GM23338 (cell line): ENCODE data around the gene SGCG. TPM values are rescaled to one million over a fixed set of nuclear protein-coding genes. Genes with fewer than 3 reads are reported as not detected.

Source experiments
- ATAC-seq: fragments of 200-7000 bp; cut with Tn5 transposase; 3 replicates; pipeline ENCODE4 v1.9.1; 2020
- DNase-seq: peaks from one replicate; pipeline ENCODE4 v3.0.0-alpha.2; 2015; ENCODE audit warnings: low spot score
- H2AFZ ChIP-seq: fragments of 200-600 bp; sonication (generic); 2 replicates; pipeline ENCODE4 v1.8.0; 2016; ENCODE audit warnings: antibody characterized with exemption, mild to moderate bottlenecking, moderate library complexity
- H3F3A ChIP-seq: fragments of 200-600 bp; sonication (generic); replicated peaks from 2 replicates; pipeline ENCODE4 v1.8.0; 2017; ENCODE audit warnings: antibody characterized with exemption, mixed run types, low read depth
- H3K27ac ChIP-seq: fragments of 200-600 bp; sonication (generic); 2 replicates; pipeline ENCODE4 v1.6.1; 2016; ENCODE audit warnings: low read depth
- H3K27me3 ChIP-seq: fragments of 200-600 bp; sonication (generic); 2 replicates; pipeline ENCODE4 v1.8.0; 2016; ENCODE audit warnings: mild to moderate bottlenecking, mixed run types, moderate library complexity; ENCODE audit not compliant: insufficient read depth
- H3K36me3 ChIP-seq: fragments of 200-600 bp; sonication (generic); 2 replicates; pipeline ENCODE4 v1.8.0; 2016; ENCODE audit warnings: mild to moderate bottlenecking; ENCODE audit not compliant: insufficient read depth
- H3K4me1 ChIP-seq: fragments of 200-600 bp; sonication (generic); 2 replicates; pipeline ENCODE4 v1.8.0; 2016; ENCODE audit warnings: mild to moderate bottlenecking, moderate library complexity; ENCODE audit not compliant: insufficient read depth
- H3K4me2 ChIP-seq: fragments of 200-600 bp; sonication (generic); 2 replicates; pipeline ENCODE4 v1.7.1; 2017; ENCODE audit warnings: mixed run types
- H3K4me3 ChIP-seq: fragments of 200-600 bp; sonication (generic); 2 replicates; pipeline ENCODE4 v1.6.1; 2016; ENCODE audit warnings: mixed run types
- H3K79me2 ChIP-seq: fragments of 200-600 bp; sonication (generic); replicated peaks from 2 replicates; pipeline ENCODE4 v1.8.0; 2017; ENCODE audit warnings: mild to moderate bottlenecking; ENCODE audit not compliant: insufficient read depth
- H3K9me2 ChIP-seq: fragments of 200-600 bp; sonication (generic); 2 replicates; pipeline ENCODE4 v1.8.0; 2017; ENCODE audit not compliant: insufficient read depth
- H4K20me1 ChIP-seq: fragments of 200-600 bp; sonication (generic); replicated peaks from 2 replicates; pipeline ENCODE4 v1.8.0; 2017; ENCODE audit warnings: mild to moderate bottlenecking; ENCODE audit not compliant: insufficient read depth
- H3K27ac Mint-ChIP-seq: 2 replicates; pipeline ENCODE4 v1.8.0; 2020; ENCODE audit warnings: inconsistent platforms, mild to moderate bottlenecking, moderate library complexity, mixed read lengths
- H3K27me3 Mint-ChIP-seq: 3 replicates; pipeline ENCODE4 v1.8.0; 2022; ENCODE audit warnings: low read depth, mild to moderate bottlenecking, moderate library complexity, mixed read lengths, inconsistent platforms; ENCODE audit not compliant: insufficient read depth, poor library complexity
- H3K36me3 Mint-ChIP-seq: 3 replicates; pipeline ENCODE4 v1.8.0; 2021; ENCODE audit warnings: low read depth, mild to moderate bottlenecking, inconsistent platforms, moderate library complexity, mixed read lengths
- H3K4me1 Mint-ChIP-seq: 3 replicates; pipeline ENCODE4 v1.8.0; 2020; ENCODE audit warnings: mild to moderate bottlenecking, inconsistent platforms, mixed read lengths
- H3K4me3 Mint-ChIP-seq: 3 replicates; pipeline ENCODE4 v1.8.0; 2021; ENCODE audit warnings: moderate library complexity, mild to moderate bottlenecking, inconsistent platforms, mixed read lengths
- H3K9me3 Mint-ChIP-seq: 3 replicates; pipeline ENCODE4 v1.8.0; 2020; ENCODE audit warnings: moderate library complexity, mild to moderate bottlenecking, inconsistent platforms, mixed read lengths
- CREB1 ChIP-seq: fragments of 250-450 bp; sonication (Bioruptor Pico); IDR thresholded peaks from 2 replicates; pipeline ENCODE4 v1.5.0; 2020; ENCODE audit warnings: low read depth, mild to moderate bottlenecking, moderate library complexity
- EZH2phosphoT487 ChIP-seq: fragments of 200-600 bp; sonication (generic); IDR thresholded peaks from one replicate; pipeline ENCODE4 v1.8.1; 2018; ENCODE audit warnings: antibody characterized with exemption; ENCODE audit not compliant: unreplicated experiment
- JUNB ChIP-seq: IDR thresholded peaks from one replicate; pipeline ENCODE4 v1.6.1; 2016; ENCODE audit warnings: antibody characterized with exemption; ENCODE audit not compliant: unreplicated experiment
- POLR2AphosphoS5 ChIP-seq: IDR thresholded peaks from 2 replicates; pipeline ENCODE4 v1.6.1; 2016; ENCODE audit warnings: antibody characterized with exemption, low read depth
- REST ChIP-seq: IDR thresholded peaks from one replicate; pipeline ENCODE4 v1.6.1; 2018; ENCODE audit warnings: antibody characterized with exemption; ENCODE audit not compliant: unreplicated experiment
- STAT1 ChIP-seq: IDR thresholded peaks from one replicate; pipeline ENCODE4 v1.6.1; 2016; ENCODE audit warnings: antibody characterized with exemption; ENCODE audit not compliant: unreplicated experiment
- ZNF331 ChIP-seq: fragments of 250-450 bp; sonication (Bioruptor Pico); IDR thresholded peaks from 2 replicates; pipeline ENCODE4 v1.5.0; 2020; ENCODE audit warnings: low read depth, mild to moderate bottlenecking, moderate library complexity
- ZNF462 ChIP-seq: fragments of 250-450 bp; sonication (Bioruptor Pico); IDR thresholded peaks from 2 replicates; pipeline ENCODE4 v1.5.0; 2020; ENCODE audit warnings: mild to moderate bottlenecking, moderate library complexity
- polyA plus RNA-seq: library from polyadenylated mRNA; unstranded; fragments of >200 nt; fragmentation: Nextera tagmentation; extraction: Ambion mirVana; gene quantifications from 2 replicates; pipeline ENCODE4 v1.2.1, GENCODE V29; 2016
- total RNA-seq: library from RNA; depleted of rRNA; stranded (reverse); fragments of >200 nt; shearing (Covaris generic); gene quantifications from 2 replicates; pipeline ENCODE4 v1.2.3, GENCODE V29; 2014

Gene SGCG
- total and polyA plus RNA-seq, 2 experiments from 2014 or later: not detected

- TF ChIP-seq ZNF331 (CRISPR knock-in tag) (no peak), JUNB (no peak)
Measured at GRCh38 chr13:23319883-23320224, 139.1 kb downstream of the SGCG start (continued).

- no peak for ATAC-seq
- H3K4me1 ChIP-seq: peaks cover 10% of the 10 kb centered on the region
- H3K4me2 ChIP-seq: no peak overlapping the region
Measured at GRCh38 chr13:23320926-23321534, 140.3 kb downstream of the SGCG start.

More at GRCh38 chr13:23320926-23321534, 140.3 kb downstream of the SGCG start:
- H3K79me2 ChIP-seq: no peaks in the 10 kb centered on the region
- H3K27me3 ChIP-seq: no peaks in the 10 kb centered on the region
- no peak overlapping the region for H3K27ac Mint-ChIP-seq
- no peaks in the 10 kb centered on the region for H3F3A ChIP-seq
- peaks cover 1% of the 10 kb centered on the region for H3K27me3 Mint-ChIP-seq
- H3K9me3 Mint-ChIP-seq: no peaks in the 10 kb centered on the region
- H3K36me3 Mint-ChIP-seq: no peaks in the 10 kb centered on the region
- no peak overlapping the region for H2AFZ ChIP-seq
- no peaks in the 10 kb centered on the region for H4K20me1 ChIP-seq
- no peak overlapping the region for H3K27ac ChIP-seq
- no peak overlapping the region for H3K4me3 ChIP-seq
- peaks cover 21% of the 10 kb centered on the region for H3K4me1 Mint-ChIP-seq
- DNase-seq: no peak
- H3K9me2 ChIP-seq: no peaks in the 10 kb centered on the region
- H3K36me3 ChIP-seq: no peaks in the 10 kb centered on the region
- H3K4me3 Mint-ChIP-seq: no peak overlapping the region
- TF ChIP-seq ZNF462 (no peak), STAT1 (no peak), POLR2AphosphoS5 (no peak), REST (no peak), ZNF331 (CRISPR knock-in tag) (no peak), CREB1 (no peak), JUNB (no peak), EZH2phosphoT487 (no peak)
